Activated effector memory CD4-positive, alpha-beta T cell treated with Interleukin-2 at 50 U/mL for 16 hours (primary cell): ENCODE data around the gene DENND1A.
"Not testable (repeated sequence)": the region's sequence is repeated elsewhere in the genome, so short reads cannot be mapped to it uniquely, and the experiment has no call there.

ENCODE experiments used
- DNase-seq: peaks from one replicate; pipeline ENCODE4 v3.0.0-alpha.2; 2020

DENND1A gene

DNA sequence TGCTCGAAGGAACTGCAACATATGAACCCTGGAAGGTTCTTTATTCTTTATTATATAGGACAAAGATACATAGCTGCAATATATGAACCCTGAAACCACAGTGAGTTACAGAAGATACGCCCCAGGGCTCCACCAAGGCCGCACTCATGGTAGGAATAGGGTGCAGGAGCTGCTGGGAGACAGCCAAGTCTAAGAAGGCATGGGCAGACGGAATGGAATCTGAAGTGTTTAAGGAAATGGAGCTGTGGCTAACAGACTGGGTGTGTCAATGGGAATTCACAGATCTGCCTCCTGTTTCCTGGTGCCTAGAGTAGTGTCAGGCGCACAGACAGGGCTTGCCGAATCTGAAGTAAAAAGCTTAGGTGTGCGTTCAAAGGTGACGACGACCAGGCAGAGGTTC lies 286.4 kb downstream of the DENND1A start:
- no peak for DNase-seq

DNA sequence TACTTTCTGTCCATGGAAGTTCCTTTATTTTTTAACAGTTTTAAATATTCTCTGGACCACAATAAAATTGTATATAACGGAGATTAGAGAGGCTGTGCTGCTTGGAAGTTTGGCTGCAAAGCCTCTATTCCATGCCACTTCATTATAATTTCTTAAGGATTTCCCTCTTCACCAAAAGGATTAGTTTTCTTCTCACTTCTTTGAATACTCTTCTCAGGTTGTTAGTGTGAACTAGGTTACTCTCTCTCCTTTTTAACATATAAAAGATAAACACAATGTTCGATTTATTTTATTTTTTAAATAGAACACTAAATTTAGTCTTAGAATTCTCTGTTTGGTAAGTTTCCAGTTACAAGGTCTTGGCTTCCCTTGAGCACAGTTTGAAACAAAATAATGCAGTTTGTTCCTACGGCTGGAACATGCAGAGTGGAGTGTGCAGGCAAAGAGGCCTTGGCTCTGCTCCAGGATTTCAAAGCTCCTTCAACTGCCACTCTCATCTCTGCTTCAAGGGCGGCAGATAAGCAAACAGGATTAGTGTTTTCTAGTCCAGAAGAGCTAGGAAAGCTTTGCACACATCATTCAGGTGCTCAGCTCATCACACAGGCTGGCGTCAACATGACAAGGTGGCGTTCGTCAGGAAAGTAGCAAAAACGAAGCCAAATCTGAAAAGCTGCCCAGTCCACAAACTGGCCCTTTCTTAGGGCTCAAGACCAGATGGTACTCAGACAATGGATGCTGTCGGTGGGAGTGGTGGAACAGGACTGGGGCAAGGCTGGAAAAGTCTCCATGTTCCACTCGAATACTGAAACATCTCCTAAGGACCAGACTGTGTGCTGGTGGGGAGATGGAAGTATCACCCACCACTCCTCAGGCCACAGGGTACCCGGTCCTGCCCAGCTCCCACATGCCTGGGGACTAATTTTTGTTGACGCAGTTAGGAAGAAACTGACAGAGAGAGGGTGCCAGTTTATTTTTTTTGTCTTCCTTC lies 287.3 kb downstream of the DENND1A start:
- DNase-seq: no peak

DNA sequence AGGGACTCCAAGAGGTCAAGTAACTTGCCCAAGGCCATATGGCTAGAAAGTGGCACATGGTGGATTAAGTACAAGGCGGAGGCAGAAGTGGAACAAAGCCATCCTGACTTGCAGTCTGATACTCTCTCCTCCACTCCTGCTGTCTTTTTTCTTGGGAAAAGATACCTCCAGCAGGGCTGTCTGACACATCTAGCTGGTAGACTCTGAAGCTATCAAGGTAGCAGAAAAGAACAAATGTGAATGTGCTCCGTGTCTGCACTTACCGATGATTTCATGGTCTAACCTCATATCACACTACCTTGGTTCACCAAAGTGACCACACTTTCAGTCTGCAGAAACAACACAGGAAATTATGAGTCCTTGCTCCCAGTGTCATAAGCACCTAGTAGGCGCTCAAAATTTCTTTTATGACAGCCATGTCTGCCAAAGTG lies 289.1 kb downstream of the DENND1A start:
- no peak for DNase-seq

DNA sequence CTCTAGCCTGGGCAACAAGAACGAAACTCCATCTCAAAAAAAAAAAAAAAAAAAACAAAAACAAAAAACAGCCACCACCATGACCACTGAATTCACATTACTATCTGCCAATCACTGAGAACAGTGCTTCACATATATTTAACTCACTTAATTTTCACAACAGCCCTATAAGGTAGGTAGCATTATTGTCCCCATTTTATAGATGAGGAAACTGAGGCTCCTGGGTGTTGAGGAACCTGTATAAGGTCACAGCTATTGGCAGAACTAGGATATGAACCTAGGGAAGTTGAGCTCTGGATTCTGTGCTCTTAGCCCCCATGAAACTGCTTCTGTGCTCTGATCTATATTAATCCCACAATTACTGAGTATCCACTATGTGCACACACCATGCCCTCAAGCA lies 290.2 kb downstream of the DENND1A start:
- no peak for DNase-seq

DNA sequence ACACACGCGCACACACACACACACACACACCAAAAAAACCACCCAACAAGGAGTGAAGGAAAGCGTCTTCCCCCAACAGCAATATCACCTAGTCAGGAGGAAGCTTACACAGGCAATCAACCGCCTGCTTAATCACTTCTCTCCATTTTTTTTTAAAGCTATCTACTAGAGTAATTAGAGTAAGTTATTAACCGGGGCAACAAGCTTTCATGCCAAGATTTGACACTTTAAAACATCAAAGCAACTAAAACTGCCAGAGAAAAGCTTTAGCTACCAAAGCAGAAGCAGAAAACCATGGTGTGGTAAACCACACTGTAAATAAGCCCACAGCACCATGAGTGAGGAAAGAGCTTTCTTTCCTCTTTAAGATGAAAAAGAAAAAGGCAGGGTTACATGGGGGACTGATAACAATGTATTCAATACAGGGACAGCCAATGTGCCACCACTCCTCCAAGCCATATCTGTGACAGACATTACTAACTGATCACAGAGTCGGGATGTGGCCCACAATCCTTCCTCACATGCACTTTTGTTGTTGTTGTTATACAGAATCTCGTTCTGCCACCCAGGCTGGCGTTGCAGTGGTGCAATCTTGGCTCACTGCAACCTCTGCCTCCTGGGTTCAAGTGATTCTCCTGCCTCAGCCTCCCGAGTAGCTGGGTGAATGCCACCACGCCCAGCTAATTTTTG lies 291.8 kb downstream of the DENND1A start:
- DNase-seq: no peak

DNA sequence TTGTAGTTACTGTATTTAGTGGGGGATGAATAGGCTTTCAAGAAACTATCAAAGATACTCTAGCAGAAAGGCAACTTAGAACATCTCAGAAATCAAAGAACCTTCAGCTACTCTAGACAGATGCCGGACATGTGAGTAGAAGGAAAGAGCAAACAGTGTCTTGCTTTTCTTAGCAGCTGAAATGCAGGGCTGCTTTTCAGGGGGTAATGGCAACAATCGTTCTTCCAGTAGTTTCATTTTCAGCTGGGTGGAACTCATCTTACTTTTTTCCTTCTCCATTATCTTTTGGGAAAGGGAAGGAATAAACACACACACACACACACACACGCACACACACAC lies 292.4 kb downstream of the DENND1A start:
- no peak for DNase-seq

DNA sequence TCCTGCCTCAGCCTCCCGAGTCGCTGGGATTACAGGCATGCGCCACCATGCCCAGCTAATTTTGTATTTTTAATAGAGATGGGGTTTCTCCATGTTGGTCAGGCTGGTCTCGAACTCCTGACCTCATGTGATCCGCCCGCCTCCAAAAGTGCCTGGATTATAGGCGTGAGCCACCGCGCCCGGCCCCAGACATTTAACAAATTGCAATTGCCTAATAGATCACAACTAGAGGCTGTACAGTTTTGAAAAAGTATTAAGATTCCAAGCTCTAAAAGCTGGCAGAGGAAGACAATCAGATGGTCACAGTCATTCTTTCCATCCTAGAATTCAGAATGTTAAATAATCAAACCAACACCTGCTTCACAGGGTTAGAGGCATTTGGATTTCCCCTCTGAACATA lies 293.1 kb downstream of the DENND1A start:
- DNase-seq: not testable (repeated sequence)

DNA sequence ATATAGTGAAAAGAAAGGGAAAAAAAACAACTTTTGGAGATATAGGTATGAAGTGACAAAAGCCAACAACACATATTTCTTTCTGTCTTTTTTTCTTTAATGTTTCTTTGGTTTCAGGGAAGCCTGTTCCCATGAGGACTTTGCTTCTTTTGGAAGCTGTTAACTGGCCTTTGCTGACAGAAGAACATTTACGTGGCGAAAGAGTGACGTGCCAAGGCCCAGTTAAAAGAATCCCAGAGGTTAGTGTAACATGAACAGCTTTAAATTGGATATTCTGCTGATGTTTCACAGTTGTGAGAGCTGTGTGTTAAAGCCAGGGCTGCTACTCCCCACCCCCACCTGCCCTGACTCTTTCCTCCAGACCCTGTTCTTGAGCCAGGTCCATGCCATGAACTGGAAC lies 298.1 kb downstream of the DENND1A start:
- DNase-seq: no peak

DNA sequence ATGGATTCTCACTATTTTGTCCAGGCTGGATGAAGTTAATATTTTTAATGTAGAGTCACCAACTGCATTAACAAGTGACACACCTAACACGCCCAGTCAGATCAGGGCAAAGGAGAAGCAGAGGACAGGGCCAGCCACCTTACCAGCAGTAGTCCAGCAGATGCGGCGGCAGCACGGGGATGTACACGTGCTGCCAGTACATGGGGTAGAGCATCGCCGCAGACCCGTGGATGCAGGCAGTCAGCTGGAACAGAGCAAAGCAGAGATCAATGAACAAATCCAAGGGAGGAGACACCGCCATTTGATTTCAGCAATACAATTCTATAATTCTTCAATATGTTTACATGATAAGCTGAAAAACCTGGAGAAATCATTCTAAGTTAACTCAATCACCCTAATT lies 299.7 kb downstream of the DENND1A start:
- no peak for DNase-seq

DNA sequence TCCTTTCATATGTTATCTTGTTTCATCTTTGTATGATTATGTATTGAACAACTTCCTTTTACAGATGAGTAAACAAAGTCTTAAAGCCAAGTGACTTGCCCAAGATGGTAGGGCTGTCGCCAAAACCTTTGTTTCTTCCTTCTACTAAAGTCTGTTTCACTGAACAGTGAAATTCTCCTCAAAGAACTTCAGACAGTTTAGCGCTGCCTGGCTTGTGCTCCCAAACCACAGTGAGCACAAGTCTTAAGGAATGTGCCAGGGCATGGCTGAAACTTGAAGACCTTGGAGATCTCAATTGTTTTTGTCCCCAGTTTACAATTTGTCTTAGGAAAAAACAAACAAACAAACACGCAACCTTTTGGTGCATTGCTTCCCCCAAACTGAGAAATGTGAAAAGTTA lies 300.4 kb downstream of the DENND1A start:
- DNase-seq: no peak

DNA sequence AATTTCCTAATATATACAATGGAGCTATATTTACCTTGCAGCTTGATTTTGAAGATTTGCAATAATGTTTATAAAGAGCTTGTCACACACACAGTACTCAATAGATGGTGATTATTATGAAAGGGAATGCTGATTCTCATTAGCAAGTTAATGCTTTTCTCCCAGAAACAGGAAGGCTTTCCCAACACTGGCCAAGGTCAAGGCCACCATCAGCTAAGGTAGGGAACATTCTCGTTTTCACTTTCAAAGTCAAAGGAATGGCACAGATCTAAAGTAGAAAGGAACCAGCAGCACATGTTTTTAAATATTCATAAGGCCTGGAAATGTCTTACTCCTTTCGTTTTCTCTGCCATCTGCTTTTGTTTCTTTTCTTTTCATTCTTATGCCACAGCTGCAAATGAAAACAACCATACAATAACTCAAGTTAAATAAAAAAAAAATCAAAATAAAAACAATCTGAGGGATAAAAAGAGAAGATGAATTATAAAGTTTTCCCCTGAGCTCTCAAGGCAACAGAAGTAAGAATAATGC lies 307.1 kb downstream of the DENND1A start:
- DNase-seq: no peak

DNA sequence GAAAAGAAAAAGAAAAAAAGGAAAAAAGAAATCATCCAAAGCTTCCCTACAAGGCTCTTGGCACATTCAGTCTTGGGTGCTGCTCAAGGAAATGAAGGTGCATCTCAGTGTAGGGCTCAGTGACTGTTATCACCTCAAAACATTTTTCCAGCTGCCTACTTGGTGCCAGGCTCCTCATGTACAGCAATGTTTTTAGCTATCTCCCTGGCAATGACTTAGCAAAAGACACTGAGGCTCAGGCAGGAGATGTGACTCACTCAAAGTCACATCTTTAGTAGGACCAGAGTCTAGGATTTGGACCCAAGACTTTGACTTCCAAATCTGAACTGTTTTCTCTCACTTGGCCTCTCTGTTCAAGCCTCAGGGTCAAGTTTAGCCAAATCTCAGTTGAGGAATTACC lies 309.7 kb downstream of the DENND1A start:
- DNase-seq: no peak

DNA sequence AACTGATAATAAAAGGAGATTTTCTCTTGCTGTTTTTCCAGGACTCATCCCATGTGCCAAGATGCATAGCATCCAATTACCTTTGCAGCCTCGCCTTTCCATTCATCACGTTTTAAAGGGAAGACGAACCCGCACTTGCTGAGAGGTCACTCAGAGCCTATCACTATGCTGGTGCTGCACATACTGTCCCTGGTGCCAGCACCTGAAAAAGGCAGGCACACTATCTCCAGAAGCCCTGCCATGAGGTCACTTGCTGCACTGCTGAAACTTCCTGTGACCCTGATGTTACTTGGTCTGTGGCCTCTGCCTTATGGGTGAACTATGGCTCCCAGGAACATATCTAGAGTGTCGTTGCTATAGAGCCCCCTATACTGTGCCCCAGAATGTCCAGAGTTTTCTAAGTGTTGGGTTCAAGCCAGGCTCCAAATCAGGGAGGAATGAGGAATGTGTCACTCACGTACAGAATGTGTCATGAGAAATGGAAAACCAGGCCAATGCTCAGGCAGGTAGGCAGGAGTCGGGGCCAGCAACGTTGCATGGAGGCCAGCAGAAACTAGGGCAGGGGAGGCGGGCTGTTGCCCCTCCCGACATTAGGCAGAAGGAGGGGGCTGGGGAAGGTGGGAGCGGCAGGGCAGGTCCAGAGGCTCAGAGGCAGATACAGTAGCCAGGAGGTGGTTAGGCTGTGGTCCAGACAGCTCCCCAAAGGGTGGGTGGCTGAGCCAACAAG lies 311.8 kb downstream of the DENND1A start:
- no peak for DNase-seq

DNA sequence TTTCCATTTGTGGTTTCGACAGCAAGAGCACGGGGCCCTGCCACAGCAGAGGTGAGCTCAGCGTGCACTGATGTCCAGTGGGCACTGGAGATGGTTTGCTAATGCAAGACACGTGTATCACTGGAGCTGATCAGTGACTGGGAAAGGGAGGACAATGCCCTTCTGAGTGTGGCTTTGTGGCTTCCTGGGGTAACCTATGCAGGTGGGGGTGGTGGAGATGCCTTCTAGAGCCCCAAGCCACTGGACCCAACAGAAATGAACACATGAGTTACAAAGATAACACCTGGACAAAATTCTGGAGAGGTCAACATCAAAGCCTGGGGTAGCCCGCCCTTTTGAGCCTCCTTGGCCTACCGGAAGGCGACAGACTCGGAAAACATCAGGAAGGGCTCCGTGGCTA lies 312.6 kb downstream of the DENND1A start:
- no peak for DNase-seq

DNA sequence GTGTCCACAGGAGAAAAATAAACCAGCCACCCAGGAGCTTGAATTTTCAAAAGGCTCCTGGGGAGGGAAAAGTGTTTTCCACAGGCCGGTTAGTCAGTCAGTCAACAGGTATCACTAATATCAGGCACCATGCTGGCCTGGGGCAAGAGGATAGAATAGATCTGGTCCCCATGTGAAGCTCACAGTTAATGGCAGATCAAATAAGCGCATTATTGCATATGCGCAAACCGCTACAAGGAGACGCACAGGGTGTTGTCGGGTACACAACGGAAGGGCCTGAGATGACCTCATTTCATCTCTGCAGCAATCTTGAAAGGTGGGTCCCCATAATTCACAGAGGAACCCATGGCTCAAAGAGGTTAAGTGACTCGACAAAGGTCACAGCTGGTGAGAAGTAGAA lies 313.2 kb downstream of the DENND1A start:
- no peak for DNase-seq

DNA sequence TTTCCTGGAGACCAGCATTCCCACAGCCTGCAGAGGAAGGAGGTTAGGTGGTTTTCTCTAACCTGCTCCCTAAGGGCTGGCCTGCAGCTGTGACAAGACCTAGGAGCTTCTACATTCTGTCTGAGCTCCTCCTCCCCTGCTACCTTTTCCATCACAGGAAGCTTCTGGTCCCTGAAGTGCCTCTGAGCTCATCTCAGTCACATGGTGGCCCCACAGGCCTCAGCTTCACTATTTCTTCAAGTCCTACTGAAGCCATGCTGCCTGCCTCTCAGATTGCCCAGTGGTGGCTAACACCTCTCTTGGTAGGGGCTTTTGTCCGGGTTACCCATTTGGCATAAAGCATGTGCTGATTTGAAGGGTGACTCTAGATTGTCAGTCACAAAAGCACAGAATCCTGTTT lies 314.5 kb downstream of the DENND1A start:
- DNase-seq: no peak

DNA sequence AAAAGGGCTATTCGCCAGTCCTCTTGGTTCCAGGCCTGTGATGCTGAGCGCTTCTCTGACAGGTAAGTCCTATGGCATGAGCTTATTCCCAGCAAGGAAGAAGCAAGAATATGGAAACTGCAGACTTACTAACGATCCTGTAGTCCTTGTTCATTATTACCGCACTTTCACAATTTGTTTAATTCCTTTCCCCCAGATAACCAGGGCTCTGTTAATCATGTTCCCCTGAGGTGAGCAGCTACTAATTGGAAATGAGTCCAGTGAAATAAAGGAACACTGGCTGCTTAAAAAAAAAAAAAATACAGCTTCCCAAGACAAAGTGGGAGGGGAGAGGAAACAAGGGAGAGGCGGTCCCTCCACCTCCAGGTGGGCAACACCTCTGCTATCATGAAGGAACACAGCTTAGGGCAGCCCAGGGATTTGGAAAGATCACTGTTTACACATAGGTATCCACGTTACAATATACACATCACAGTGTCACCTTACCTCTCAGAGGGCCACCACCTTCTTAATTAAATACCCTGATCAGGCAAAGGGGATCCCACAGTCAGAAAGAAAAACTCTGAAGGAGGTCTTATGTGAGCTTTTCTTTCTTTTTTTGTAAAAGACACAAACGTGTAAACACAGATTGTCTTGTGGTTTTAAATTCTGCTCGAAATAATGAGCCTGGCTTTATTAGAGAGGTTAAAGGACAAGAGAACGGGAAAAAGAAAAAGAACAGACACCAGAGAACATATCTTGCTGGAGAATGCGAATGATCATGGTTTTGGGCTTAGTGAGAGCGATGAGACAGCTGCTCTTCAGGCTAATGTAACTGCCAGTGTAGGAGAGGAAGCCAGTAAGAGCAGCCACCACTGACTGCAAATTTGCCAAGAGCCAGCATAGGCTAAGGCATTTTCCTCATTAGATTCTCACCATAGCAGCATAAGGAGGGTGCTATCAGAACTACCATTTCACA lies 315.3 kb downstream of the DENND1A start:
- DNase-seq: no peak

DNA sequence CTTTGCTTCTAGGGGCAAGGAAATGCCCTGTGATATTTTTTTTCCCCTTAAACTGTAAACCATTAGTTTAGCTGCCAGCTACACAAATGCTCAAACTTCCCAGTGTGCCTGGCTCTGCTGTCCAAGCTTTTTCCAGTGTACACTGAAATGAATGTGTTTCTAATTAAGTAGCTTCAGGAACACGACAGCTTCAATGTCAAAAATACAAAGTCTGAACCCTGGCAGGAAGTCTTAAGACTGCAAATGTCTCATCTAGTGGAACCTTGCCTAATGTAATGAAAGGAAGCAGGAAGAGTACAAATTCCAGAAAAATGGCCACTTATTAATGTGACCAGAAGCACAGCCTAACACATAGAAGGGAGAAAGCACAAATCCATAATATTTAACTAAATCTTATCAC lies 318.7 kb downstream of the DENND1A start:
- no peak for DNase-seq

DNA sequence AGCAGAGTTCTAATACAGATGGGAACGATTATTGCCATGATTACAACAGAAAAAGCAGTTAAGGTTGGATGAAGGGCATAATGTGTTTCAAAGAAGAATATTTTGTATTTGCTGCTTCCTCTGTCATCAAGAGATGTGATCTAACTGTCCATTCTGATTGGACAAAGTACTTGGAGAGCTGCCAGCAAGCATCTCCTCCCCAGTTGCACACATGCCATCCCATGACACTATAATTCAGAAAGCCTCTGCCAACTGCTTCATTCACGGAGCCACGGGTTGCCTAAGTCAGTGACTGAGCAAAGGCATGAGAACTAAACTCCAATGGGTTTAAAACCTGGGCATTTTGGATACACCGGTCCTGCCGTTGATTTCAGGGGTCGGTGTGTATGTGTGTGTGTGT lies 320.1 kb downstream of the DENND1A start:
- no peak for DNase-seq

DNA sequence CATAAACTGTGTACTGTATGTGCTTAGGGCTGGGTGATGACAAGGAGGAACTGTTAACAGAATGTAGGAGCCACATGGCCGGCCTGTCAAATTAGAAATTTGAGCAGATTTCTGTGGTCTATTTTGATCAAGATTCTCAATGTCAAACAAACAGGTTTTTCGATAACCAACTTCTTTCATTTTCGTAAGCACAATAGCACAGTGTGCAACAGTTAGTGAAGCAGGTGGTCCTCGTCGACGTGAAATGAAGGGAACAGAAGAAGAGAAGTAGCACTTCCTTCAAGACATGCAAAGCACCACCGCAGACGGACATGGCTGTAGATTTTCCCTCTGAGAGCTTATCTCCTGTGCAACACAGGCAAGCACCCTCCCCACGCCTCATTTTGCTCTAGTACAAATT lies 321.8 kb downstream of the DENND1A start:
- DNase-seq: no peak

DNA sequence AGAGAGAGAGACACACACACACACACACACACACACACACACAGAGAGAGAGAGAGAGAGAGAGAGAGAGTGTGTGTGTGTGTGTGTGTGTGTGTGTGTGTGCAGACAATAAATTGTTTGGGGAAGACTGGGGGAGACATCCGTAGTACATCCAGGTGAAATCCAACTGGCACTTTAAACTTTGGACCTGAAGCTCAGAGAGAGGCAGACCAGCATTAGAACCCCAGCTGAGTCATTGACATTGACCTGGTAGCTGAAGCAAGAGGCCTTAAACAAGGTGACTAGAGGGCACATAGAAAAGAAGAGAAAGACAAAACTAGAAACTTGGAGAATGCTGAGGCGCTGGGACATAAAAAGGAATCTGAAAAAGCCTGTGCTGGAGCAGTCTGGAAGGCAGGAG lies 322.4 kb downstream of the DENND1A start:
- no peak for DNase-seq

DNA sequence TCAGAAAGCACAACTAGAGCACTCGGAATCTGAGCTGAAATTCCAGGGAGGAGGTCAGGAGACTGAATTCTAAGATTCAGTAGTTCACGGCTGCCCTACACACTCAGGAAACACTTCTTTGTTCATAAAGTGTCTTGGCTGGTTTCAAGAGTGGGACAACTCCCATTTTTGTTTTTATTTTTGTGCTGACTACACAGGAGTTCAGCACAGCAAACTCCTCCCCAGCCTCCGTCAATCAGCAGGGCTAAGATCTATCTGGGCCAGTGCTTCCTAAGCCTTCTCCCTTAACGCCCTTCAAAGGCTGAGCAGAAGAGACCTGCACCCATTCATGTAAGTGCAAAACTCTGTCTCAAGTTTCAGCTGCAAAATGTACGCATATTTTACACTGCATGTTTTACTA lies 323.8 kb downstream of the DENND1A start:
- DNase-seq: no peak
